ENCODE results near the gene PDE3A.

GRCh38 chr12:20410734-20411133, 42.4 kb downstream of the PDE3A start:
- TF ChIP-seq CTCF (IDR thresholded peaks at IDR 0.05; ENCODE audit: poor library complexity) (no peak), EZH2 (IDR thresholded peaks at IDR 0.05; ENCODE audit: borderline replicate concordance) (no peak), EZH2phosphoT487 (IDR thresholded peaks at IDR 0.05; ENCODE audit: low read depth, severe bottlenecking, unreplicated experiment) (no peak)

All from hepatocyte (in vitro differentiated cells).